Melanocyte of skin (primary cell): ENCODE data around the gene SPP2. TPM values are rescaled to one million over a fixed set of nuclear protein-coding genes. Genes with fewer than 3 reads are reported as not detected.

Experiments used
- total RNA-seq, 2 donors: library from RNA; depleted of rRNA; stranded (reverse); fragments of >200 nt; gene quantifications; 2 replicates each; pipeline ENCODE4 v1.2.3, GENCODE V29; 2012

Gene SPP2, protein sequence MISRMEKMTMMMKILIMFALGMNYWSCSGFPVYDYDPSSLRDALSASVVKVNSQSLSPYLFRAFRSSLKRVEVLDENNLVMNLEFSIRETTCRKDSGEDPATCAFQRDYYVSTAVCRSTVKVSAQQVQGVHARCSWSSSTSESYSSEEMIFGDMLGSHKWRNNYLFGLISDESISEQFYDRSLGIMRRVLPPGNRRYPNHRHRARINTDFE
- not detected for total RNA-seq

DNA sequence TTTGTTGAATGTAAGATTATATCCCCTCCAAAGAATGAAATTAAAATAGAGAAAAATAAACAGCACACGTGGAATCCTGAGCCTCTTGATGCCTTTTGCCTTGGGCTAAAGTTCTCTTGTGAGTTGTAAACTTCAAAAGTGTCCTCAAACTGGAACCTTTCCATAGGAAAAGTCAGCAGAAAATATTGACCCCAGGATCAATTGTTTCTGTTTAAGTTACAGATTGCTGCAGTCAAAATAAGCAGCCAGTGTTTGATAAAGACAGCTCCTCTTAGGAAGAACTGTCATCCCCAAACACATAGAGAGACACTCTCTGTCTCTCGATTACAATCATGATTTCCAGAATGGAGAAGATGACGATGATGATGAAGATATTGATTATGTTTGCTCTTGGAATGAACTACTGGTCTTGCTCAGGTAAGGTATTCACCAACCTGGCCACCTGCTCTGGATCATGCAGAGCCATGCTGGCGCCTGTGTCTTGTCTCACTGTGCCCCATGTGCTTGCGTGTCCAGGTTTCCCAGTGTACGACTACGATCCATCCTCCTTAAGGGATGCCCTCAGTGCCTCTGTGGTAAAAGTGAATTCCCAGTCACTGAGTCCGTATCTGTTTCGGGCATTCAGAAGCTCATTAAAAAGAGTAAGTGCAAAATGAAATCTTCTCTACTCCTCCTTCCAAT, at the start of gene SPP2:
TSS of gene SPP2 (plus strand) at position 248 of the 681 bp plus-strand sequence. CDS start at position 333, 85 bp downstream.

Other genes starting within 250 kb of the SPP2 start
- 10 to 100 TPM; 16.9 to 40.6 TPM for gene HJURP, start 196.2 kb upstream of the SPP2 start, total RNA-seq
- gene TRPM8, start 133.3 kb upstream of the SPP2 start, total RNA-seq = under 1 TPM in 1 of 2 donors, not detected in 1; under 0.01 TPM